ENCODE results near the gene HP1BP3.

- TF ChIP-seq POLR2A (IDR thresholded peaks at IDR 0.05) (no peak), POLR2AphosphoS5 (IDR thresholded peaks at IDR 0.05) (no peak)
These were observed 47.1 kb upstream of the HP1BP3 start for GRCh38 chr1:20834192-20834591.

Data from gastroesophageal sphincter (tissue), 2 donors.